NCI-H2196 (cell line): ENCODE measurements around the gene FSTL5.
"Not testable (repeated sequence)": the region's sequence is repeated elsewhere in the genome, so short reads cannot be mapped to it uniquely, and the experiment has no call there.

ENCODE experiments used
- DNase-seq: peaks from one replicate; lab custom pipeline; 2025; ENCODE audit not compliant: unreplicated experiment; lab: John Stamatoyannopoulos, UW

FSTL5 gene

GRCh38 chr4:162163892-162164759 lies at the start of gene FSTL5:
FSTL5 (minus strand) TSS chr4:162164000; CDS start chr4:162111396, 52,604 bp downstream.
- no peak for DNase-seq

DNA sequence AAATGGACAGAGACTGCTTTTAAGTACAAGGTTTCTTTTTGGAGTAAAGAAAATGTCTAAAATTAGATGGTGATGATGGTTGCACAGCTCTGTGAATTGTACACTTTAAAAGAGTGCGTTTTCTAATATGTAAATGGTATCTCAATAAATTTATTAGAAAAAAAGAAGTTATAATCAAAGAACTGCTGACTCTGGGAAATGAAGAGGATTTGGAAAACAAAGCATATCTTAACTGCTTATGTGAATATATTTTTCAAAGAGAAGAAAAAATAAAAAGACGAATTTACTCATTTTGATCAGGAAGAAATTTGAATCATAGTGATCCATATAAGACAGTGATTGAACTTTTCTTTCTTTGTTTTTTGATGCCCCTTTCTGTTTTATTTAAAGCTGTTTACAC lies 45.9 kb upstream of the FSTL5 start:
- no peak for DNase-seq

DNA sequence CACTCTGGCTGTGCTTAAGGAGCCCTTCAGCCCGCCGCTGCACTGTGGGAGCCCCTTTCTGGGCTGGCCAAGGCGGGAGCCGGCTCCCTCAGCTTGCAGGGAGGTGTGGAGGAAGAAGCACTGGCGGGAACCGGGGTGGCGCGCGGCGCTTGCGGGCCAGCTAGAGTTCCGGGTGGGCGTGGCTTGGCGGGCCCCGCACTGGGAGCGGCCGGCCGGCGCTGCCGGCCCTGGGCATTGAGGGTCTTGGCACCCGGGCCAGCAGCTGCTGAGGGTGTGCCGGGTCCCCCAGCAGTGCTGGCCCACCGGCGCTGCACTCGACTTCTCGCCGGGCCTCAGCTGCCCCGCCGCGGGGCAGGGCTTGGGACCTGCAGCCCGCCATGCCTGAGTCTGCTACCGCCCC lies 39.7 kb upstream of the FSTL5 start:
- DNase-seq, result not testable (repeated sequence)

- DNase-seq, result no peak
These were observed 37.9 kb upstream of the FSTL5 start for GRCh38 chr4:162201673-162202072.

DNA sequence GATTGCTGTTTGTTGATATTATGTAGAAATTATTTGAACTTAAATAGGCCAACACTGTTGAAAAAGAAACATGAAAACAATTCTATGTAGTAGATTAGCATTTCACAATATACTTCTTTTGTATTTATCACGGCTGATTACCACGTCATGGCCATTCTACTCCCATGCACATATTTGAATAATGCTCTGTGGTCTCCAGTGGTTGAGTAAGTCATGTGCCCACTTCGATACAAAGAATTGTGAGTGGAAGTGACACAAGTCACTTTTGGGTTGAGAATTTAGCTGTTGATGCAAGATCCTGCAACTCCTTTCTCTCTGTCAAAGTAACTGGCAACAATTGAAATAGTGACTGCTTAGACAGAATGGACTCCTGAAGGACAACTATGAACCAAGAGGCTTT lies 6.7 kb upstream of the FSTL5 start:
- no peak for DNase-seq

GRCh38 chr4:162164906-162165510 lies 1.2 kb upstream of the FSTL5 start:
- DNase-seq, result no peak

GRCh38 chr4:162162672-162163071 lies 1.1 kb downstream of the FSTL5 start:
- DNase-seq, result no peak

DNA sequence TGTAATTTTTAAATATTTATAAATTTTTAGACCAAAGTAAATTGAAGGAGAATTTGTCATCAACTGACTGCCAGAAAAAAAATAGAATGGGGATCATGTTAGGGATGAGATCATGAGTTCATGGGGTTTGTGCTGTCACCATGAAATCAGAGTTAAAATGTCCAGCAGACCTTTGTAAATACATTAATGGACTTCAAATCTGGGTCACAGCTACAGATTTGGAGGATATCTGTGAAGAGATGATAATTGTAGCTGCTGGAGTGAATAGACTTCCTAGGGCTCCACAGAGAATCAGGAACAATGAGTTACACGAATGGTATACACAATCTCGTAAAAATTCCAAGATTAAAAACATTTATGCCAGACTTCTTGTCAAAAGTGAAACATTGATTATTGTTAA lies 6.6 kb downstream of the FSTL5 start:
- no peak for DNase-seq

GRCh38 chr4:162154862-162155540 lies 8.8 kb downstream of the FSTL5 start:
- no peak for DNase-seq

DNA sequence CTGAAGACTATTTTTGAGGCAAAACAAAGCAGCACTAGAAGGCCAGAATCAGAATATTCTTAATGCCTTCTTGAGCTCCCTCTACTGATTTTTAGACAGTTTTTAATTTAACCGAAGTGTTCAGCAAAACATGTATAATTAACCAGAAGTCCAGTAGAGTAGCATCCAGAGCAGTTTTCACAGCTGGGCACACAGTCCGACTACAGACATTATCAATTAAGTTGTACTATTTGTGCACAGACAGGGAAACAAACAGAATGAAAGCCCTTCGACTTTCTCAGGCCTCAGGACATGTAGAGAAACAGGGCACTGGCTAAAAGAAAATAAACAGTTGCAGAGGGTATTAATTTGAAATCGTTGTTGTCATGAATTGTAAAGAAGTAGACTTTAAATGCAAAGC lies 11.9 kb downstream of the FSTL5 start:
- DNase-seq, result no peak

- no peak for DNase-seq
These were observed 12.4 kb downstream of the FSTL5 start for GRCh38 chr4:162151386-162151785.

GRCh38 chr4:162149644-162150043 lies 14.2 kb downstream of the FSTL5 start:
- DNase-seq, result no peak

DNA sequence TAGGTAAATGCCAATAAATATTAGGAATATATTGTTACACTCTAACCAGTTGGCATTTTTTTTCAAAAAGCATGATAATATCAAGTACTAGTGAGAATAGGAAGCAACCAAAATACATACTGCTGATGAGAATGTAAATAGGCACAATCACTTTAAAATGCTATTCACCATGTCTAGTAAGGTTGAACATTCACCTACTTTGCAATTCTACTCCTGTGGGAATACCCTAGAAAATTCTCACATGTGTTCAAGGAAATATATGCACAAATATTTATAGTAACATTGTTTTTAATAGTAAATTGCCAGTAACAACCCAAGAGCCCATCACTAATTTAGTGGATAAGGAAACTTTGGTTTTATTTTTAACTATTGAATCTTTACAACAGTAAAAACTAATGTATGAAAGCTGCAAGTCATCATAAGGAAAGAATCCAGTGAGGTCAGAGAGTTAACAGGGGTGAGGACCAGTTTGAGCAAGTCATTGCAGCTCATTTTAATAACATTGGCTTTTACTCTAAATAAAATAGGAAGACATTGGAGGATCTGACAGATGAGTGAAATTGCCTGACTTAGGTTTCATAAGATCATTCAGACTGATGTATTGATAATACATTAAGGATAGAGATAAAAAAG lies 23.6 kb downstream of the FSTL5 start:
- no peak for DNase-seq

DNA sequence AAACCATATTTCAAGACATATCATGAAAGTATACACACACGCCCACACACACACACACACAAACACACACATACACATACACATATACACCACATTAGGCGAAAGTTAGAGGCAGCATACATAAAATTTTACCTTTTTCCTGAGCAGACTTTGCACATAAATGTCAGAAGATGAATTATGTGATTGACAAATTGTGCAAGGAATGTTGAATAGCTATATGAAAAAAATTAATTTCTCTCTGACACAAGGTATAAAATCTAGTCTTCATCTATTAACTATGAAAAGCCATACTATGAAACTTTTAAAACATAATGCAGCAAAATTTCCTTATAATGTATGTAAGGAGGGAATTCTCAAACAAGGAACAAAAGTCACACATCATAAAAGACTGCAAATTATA lies 24.4 kb downstream of the FSTL5 start:
- no peak for DNase-seq

DNA sequence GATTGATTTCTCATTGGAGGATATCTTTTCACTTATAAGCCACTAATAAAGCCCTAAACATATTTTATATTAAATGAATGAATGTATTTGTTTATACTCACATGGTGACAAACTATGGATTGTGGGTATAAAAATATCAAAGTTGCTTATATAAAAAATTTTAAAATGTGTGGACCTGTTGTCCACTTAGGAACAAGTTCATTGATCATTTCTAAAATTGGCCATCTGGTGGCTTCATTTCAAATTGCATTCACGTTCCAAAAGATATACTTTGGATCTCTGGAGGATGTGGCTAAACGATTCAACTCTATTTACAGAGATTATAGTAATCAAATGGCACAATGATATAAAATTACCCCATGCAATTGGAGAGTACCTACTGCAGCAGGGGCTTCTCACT lies 32.5 kb downstream of the FSTL5 start:
- no peak for DNase-seq

GRCh38 chr4:162126729-162127128 lies 37.1 kb downstream of the FSTL5 start:
- no peak for DNase-seq

GRCh38 chr4:162117051-162117450 lies 46.7 kb downstream of the FSTL5 start:
- DNase-seq, result no peak

DNA sequence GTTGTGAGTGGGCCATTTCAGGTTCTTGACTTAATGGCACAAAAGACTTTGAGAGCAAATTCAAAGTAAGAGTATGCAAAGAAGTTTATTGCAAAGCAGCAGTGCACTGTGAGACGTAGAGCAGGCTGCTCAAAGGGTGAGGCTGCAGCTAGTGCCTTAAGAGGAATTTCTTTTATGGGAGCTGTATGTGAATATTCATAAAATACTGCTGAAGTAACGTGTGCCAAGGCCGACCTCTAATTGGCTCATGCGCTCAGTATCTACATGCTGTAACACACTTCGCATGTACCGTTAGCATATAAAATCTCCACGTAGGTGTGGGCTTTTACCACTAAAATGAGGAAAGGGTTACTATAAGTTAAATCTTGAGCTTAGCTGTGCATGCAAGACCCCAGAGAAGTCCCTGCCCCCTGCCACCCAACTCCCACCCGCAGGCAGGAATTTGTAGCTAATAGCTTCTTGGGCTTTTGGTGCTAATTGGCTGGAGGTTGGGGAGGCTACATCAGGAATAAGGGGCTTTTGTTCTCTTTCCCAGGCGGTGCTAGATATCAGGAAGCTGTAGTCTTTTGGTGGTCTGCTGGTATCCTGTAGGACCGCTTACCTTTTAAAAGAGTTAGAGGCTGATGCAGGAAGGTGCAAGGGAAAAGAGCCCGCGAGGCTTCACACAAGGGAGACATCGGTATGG lies 47.6 kb downstream of the FSTL5 start:
- no peak for DNase-seq

DNA sequence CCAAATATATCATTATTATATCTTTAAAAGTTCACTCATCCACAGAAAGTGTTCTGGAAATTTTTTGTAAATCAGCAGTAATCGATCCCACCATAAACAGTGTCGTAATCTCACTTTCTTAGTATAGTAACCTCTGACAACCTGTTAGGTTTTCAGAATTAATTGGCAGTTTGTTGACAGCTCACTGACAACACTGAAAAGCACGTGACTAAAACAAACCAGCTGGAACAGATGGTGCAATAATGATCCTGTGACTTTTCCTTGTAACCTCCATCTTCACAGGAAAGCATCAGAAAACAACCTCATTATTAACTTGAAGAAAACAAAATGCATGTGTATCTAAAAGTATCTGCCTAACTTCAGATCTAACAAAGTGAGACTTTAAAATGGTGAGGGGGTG lies 48.5 kb downstream of the FSTL5 start:
- DNase-seq, result no peak

GRCh38 chr4:162111078-162111477 lies 52.7 kb downstream of the FSTL5 start:
- no peak for DNase-seq
